GM18505 (cell line): ENCODE data around the gene MROH2A.

Experiments used
- ATAC-seq: cut with Tn5 transposase; IDR thresholded peaks from one replicate; pipeline ENCODE4 v1.9.1; 2021; ENCODE audit not compliant: unreplicated experiment
- POLR2A ChIP-seq: IDR thresholded peaks from 4 replicates; pipeline ENCODE4 v1.6.1; 2011; ENCODE audit warnings: borderline replicate concordance; ENCODE audit not compliant: insufficient read depth, insufficient read length; ENCODE audit errors: extremely low read depth

MROH2A gene

GRCh38 chr2:233830111-233830802, 52.1 kb downstream of the MROH2A start:
- no peak for TF ChIP-seq POLR2A
- no peak for ATAC-seq

GRCh38 chr2:233831011-233831721, 53.0 kb downstream of the MROH2A start:
- TF ChIP-seq POLR2A, result no peak
- no peak for ATAC-seq

DNA sequence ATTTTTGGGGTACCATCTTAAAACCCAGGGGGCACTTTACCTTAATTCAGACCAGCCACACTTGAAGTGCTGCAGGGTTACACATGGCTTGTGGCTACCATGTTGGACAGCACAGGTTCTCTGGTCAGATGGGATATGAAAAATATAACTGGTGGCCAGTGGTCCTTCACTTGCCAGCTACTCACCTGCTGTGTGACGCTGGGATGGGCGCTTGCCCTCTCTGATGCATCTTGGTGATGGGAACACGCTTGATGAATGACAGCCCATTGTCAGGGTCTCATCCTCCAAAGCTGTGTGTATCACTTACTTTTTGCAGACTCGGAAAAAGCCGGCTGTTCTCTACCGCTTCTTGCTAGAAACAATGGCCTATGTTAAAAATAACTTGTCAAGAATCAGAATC, 53.7 kb downstream of the MROH2A start:
- TF ChIP-seq POLR2A, result no peak
- ATAC-seq, result no peak

- TF ChIP-seq POLR2A, result no peak
- ATAC-seq, result no peak
These were observed 54.3 kb downstream of the MROH2A start for GRCh38 chr2:233832414-233832813.

GRCh38 chr2:233832869-233833311, 54.8 kb downstream of the MROH2A start:
- no peak for TF ChIP-seq POLR2A

DNA sequence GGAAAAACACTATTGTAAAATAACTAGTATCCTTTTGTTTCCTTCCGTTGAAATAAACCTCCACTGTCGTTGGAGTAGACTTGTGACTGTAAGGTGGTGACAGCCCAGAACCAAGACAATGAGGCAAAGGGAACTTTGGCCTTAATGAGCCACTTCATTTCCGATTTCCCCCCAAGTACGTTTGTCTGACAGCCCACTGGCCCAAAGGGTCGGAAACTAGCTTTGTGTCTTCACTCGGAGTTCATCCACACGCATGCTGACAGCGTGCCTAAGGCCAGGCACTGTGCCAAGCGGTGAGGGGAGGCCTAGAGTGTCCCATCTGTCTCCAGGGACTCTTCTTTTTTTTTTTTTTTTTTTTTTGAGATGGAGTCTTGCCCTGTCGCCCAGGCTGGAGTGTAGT, 55.2 kb downstream of the MROH2A start:
- ATAC-seq, result no peak
- no peak for TF ChIP-seq POLR2A

More at GRCh38 chr2:233832869-233833311, 54.8 kb downstream of the MROH2A start:
- no peak for ATAC-seq

- ATAC-seq, result no peak
- no peak for TF ChIP-seq POLR2A
These were observed 57.4 kb downstream of the MROH2A start for GRCh38 chr2:233835230-233836186.

- no peak for TF ChIP-seq POLR2A
- ATAC-seq, result no peak
These were observed 58.2 kb downstream of the MROH2A start for GRCh38 chr2:233836359-233836758.

DNA sequence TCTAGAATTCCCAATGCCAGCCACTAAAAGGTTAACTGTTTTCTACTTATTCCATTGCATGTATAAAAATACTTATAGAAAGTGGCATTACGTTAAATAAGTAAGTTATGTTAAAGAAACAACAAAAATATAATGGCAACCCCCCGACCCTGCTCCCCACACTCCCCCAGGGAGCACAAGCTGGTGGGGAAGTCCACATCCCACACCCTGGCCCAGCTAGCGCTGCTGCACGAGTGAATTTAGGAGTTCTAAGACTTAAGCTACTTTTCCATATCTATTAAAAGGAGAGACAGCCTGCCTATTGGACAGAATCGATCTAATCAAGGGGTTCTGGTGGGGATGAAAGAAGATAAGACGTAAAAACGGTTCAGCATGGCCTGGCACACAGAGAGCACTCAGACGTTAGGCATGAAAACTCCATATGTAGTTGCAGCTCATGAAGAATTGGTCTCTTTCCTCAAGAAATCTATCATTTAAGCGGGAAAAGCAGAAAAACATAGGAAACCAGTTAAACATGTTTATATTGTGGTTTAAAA, 59.6 kb downstream of the MROH2A start:
- TF ChIP-seq POLR2A, result no peak
- no peak for ATAC-seq

GRCh38 chr2:233838251-233838650, 60.1 kb downstream of the MROH2A start:
- ATAC-seq, result no peak
- TF ChIP-seq POLR2A, result no peak

DNA sequence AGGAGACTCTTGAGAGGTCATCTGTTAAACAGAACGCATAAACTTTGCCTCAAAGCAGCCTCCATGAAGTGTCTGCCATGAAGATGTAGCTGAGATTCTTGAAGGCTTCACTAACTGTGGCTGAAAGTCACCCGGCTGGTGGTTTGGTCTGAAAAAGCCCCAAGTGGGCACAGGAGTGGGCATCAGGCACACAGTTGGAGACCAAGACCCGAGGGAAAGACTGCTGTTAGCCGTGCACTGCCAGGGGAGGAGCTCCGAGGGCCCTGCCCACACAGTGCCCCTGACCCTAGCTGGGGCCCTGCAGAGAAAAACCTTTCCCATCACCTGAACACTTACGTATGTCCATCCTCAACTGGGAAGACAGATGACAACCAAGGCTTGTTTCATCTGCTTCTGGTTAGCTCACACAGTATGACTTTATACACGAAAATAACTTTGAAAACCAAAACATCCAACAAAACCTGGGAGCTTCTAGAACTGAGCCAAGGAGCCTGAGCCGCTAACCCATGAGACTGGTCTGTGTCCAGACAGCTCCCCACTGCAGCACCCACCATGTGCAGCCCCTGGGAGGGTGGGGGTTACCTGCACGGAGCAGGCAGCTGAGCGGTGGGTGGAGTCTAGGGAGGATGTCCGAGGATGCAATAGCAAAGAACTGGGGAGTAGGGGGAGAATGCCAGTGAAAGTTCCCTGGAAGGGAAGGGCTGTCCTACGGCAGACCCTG, 60.8 kb downstream of the MROH2A start:
- TF ChIP-seq POLR2A, result no peak
- no peak for ATAC-seq

DNA sequence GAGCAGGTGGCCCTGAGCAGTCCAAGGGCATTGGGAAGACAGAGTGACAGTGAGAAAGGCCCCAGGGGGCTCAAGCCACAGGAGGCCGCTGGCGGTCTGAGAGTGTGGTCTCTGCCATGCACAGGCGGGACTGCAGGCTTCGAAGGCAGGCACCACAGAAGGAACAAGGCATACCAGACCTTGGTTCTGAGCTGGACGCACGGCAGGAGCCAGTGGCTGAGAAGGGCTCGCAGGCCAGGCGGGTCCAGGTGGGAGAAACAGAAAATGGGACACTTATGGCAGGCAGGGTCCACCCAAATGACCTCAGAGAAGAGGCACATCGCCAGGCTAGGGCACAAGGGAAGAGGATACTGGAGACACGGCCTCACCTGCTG, 61.3 kb downstream of the MROH2A start:
- ATAC-seq, result no peak
- TF ChIP-seq POLR2A, result no peak
